ENCODE results near the gene KLF13.

GRCh38 chr15:31372635-31373091 lies 46.0 kb downstream of the KLF13 start:
- no peak for TF ChIP-seq CTCF (IDR thresholded peaks at IDR 0.05; ENCODE audit: low read depth, low read length)
- no peak for TF ChIP-seq POLR2A (IDR thresholded peaks at IDR 0.05; ENCODE audit: extremely low read depth, insufficient read length)
